G401 (cell line): Measurements from ENCODE around the gene APBA3. TPM values are rescaled to one million over a fixed set of nuclear protein-coding genes. Genes with fewer than 3 reads are reported as not detected.
"Not testable (repeated sequence)": the region's sequence is repeated elsewhere in the genome, so short reads cannot be mapped to it uniquely, and the experiment has no call there.

Experiments used
- DNase-seq: peaks from one replicate; pipeline ENCODE4 v3.0.0-alpha.2; 2015; ENCODE audit warnings: low spot score
- in situ Hi-C: cut with HindIII; loops from 2 replicates; pipeline ENCODE4 v1.10.0; 2016; ENCODE audit warnings: low sequenced_read_pairs, mixed read lengths
- total RNA-seq: library from RNA; depleted of rRNA; stranded (reverse); fragments of >200 nt; shearing (Covaris generic); gene quantifications from 2 replicates; pipeline ENCODE4 v1.2.3, GENCODE V29; 2014

Gene APBA3
- total RNA-seq, 1 experiment from 2014 or later = 18.2 TPM

GRCh38 chr19:3757705-3758104, 3.8 kb downstream of the APBA3 start:
- in situ Hi-C loops, DNase-seq: not testable (repeated sequence)

DNA sequence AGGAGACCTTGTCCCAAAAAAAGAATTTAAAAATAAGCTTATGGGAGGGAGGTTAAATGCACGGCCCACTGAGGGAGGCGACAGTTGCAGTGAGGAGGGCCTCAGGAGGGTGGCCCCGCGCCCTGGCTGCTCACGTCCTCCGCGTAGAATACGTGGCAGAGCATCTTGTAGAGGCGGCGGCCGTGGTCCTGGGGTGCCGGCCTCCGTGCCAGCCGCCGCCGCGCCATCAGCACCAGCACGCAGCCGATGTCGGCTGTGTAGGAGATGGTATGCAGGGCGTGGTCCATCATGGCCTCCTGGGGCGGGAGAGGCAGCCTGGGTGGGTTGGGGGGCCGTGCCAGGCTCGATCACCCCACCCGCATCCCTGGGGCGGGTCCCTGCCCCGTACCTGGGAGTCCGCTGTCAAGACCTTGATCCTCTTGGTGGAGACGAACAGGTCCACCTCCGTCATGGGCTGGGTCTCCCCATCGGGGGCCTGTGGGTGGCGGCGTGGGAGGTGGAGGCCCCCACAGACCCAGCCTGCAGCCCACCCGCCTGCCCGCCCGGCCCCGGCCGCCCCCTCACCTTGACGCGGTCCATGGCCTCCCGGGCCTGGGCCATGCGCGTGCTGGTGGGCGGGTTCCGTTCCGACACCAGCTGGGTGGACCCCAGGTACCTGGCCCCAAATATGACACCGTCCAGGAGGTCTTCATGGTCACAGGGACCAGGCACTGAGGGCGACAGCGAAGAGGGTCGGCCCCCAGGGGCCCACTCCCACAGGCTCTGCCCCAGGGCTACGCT, 7.7 kb downstream of the APBA3 start:
- in situ Hi-C loops = no loop called here
- DNase-seq = no peak

GRCh38 chr19:3752492-3752891, 9.0 kb downstream of the APBA3 start:
- in situ Hi-C loops = no loop called here
- no peak for DNase-seq

DNA sequence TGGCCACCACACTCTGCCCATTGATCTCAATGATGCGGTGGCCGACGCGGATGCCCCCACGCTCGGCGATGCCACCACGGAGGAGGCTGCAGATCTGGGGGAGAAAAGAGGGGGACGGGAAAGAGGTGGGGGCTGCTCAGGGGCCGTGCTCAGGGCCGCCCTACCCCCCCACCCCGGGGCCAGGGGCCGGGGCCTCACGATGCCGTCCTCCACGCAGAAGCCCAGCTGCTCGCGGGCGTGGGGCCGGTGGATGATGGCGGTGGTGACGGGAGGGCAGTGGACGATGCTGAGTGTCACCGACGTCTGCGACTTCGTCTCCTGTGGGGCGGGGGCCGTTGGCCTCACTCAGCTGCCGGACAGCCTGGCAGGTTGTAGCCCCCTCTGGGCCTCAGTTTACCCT, 10.3 kb downstream of the APBA3 start:
- no peak for DNase-seq
- in situ Hi-C loops = no loop called here

- no peak for DNase-seq
- in situ Hi-C loops = no loop called here
These were observed 11.3 kb downstream of the APBA3 start for GRCh38 chr19:3750211-3750610.

GRCh38 chr19:3748965-3749364, 12.5 kb downstream of the APBA3 start:
- no peak for DNase-seq
- in situ Hi-C loops = no loop called here

GRCh38 chr19:3746371-3747056, 15.0 kb downstream of the APBA3 start:
- DNase-seq = no peak
- in situ Hi-C loops = no loop called here

DNA sequence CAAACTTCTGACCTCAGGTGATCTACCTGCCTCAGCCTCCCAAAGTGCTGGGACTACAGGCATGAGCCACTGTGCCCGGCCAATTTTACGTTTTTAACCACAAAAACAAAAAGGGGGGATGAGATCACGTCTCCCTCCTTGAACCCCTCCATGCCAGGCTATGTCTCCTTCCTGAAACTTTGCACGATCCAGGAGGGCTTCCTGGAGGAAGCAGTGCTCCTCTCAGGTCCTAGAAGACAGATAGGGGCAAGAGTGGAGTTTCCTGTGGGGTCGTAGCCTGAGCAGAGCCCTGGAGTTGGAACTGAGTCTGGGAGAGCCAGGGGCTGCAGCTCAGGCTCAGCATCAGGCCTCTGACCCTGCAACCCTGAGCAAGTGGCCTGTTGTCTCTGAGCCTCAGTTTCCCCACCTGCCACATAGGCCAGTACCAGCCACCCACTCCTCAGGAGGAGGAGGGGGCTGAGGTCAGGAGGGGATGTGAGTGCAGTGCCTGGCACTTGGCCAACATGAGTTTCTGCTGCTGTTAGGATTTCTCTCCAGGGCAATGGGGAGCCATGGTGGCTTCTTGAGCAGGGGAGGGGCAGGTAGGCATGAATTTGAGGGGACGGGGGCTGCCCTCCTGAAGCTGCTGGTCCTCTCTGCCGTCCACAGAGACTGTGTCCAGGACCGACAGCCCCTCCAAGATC, 16.0 kb downstream of the APBA3 start:
- DNase-seq = no peak
- in situ Hi-C loops = no loop called here

- no peak for DNase-seq
- in situ Hi-C loops = no loop called here
These were observed 18.0 kb downstream of the APBA3 start for GRCh38 chr19:3743486-3743885.

- in situ Hi-C loops = no loop called here
- no peak for DNase-seq
These were observed 21.1 kb downstream of the APBA3 start for GRCh38 chr19:3740431-3740830.

DNA sequence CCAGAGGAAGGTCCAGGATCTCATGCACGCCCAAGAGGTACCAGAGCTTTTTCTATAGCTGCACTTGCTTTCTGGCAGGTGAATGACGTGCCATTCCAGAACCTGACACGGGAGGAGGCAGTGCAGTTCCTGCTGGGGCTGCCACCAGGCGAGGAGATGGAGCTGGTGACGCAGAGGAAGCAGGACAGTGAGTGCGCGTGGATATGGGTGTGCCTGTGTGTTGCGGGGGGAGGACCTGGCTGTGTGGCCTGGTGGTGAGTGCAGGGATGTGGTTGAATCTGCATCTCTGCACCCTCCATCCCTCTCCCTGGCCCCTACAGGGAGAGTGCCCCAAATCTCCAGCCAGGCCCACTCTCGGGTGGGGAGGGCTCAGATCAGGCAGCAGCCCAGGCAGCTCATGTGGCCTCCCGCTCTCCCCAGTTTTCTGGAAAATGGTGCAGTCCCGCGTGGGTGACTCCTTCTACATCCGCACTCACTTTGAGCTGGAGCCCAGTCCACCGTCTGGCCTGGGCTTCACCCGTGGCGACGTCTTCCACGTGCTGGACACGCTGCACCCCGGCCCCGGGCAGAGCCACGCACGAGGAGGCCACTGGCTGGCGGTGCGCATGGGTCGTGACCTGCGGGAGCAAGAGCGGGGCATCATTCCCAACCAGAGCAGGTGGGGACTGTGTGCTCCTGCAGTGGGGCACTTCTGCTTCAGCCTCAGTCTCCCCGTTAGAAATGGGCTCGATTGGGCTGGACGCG, 22.8 kb downstream of the APBA3 start:
- DNase-seq = no peak
- in situ Hi-C loops = no loop called here

DNA sequence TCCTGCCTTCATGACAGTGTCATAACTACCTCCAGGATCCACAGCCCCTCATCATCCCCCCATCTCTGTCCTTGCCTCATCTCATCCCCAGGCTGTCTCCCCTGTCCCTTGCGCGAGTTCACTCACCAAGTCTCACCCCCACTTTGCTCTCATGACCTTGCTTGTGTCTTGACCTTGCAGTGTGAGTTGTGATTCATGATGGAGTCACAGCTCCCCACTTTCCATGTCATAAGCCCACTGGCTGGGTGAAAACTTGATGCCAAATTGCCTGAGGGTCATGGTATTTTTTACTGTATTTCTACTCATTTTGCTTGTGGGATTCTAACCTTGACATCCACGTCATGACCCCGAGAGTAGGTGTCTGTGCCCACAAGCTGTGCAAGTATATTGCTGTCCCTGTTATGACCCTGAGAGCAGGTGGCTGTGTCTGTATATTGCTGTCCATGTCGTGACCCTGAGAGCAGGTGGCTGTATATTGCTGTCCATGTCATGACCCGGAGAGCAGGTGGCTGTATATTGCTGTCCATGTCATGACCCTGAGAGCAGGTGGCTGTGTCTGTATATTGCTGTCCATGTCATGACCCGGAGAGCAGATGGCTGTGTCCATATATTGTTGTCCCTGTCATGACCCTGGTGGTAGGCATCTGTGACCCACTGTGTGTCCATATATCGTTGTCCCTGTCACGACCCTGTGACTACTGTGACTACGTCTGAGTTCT, 23.8 kb downstream of the APBA3 start:
- no peak for DNase-seq
- in situ Hi-C loops = no loop called here

DNA sequence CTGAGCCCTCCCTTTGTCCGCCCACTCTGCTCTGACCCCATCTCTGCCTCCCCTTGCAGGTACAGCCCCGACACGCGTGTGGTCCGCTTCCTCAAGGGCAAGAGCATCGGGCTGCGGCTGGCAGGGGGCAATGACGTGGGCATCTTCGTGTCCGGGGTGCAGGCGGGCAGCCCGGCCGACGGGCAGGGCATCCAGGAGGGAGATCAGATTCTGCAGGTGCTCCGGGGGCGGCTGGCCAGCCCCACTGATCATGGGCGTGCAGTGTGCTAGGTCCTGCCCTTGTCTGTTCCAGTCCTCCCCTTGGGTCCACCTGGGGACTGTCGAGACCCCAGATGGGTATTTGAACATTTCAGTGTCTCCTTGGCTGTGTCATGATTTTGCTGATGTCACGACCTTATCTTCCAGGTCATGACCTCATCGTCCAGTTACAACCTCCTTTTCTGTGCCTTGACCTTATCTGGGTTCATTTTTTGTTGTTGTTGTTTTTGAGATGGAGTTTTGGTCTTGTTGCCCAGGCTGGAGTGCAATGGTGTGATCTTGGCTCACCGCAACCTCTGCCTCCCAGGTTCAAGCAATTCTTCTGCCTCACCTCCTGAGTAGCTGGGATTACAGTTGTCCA, 25.3 kb downstream of the APBA3 start:
- in situ Hi-C loops = no loop called here
- no peak for DNase-seq

GRCh38 chr19:3734310-3734600, 27.2 kb downstream of the APBA3 start:
- in situ Hi-C loops = no loop called here
- no peak for DNase-seq

DNA sequence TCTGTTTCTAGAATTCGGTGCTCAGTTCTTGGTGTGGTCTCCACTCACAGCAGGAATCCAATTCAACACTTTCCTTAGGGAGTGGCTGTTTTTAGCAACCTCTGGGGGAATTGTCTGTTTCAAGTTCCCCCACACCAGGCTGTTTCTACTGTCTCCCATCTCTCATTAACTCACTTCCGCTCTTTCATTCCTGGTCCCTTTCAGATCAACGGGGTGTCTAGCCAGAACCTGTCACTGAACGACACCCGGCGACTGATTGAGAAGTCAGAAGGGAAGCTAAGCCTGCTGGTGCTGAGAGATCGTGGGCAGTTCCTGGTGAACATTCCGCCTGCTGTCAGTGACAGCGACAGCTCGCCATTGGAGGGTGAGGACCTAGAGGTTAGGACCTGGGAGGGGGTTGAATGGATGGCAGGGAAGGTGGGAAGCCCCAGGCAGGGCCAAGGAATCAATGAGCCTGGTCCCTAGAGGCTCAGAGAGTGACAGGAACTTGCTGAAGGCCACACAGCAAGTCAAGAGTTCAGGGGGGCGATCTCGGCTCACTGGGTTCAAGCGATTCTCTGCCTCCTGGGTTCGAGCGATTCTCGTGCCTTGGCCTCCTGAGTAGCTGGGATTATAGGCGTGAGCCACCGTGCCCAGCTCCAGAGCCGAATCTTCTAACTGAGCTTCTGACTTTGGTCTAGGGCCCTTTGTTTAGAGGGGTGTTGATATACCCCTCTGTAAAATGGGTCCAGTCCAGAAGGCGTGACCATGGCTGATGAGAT, 27.8 kb downstream of the APBA3 start:
- in situ Hi-C loops = no loop called here
- DNase-seq = no peak

DNA sequence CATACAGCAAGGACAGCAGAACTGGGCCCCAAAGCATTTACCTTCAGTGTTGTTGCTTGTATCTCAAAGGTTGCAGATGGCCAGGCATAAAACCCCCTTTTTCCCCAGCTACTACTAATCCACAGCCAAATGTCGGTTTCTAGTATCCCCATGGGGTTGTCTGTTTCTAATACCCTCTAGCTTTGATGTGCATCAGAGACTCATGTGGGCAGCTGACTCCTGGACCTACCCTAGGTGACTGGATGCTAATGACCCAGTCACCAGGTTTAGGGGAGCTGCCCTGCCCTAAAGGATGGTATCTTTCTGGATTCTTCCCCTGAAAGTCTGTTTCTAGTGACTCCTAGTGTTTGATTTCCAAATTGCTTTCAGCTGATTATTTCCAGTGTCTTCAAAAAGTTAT, 29.4 kb downstream of the APBA3 start:
- in situ Hi-C loops = no loop called here
- no peak for DNase-seq

DNA sequence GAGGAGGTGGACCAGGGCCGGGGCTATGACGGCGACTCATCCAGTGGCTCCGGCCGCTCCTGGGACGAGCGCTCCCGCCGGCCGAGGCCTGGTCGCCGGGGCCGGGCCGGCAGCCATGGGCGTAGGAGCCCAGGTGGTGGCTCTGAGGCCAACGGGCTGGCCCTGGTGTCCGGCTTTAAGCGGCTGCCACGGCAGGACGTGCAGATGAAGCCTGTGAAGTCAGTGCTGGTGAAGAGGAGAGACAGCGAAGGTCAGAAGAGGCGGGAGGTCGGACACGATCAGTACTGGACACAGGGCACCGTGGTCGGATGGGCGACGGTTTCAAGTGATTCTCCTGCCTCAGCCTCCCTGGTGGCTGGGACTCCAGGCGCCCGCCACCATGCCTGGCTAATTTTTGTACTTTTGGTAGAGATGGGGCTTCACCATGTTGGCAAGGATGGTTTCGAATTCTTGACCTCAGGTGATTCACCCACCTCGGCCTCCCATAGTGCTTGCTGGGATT, 31.0 kb downstream of the APBA3 start:
- in situ Hi-C loops = no loop called here
- DNase-seq = no peak
